Activated CD4-positive, alpha-beta T cell treated with anti-CD3 and anti-CD28 coated beads for 4 hours (primary cell): ENCODE measurements around the gene TTC34.

ENCODE experiments used
- DNase-seq, 2 donors: peaks; one replicate each; pipeline ENCODE4 v3.0.0-alpha.2; 2020

TTC34 gene

DNA sequence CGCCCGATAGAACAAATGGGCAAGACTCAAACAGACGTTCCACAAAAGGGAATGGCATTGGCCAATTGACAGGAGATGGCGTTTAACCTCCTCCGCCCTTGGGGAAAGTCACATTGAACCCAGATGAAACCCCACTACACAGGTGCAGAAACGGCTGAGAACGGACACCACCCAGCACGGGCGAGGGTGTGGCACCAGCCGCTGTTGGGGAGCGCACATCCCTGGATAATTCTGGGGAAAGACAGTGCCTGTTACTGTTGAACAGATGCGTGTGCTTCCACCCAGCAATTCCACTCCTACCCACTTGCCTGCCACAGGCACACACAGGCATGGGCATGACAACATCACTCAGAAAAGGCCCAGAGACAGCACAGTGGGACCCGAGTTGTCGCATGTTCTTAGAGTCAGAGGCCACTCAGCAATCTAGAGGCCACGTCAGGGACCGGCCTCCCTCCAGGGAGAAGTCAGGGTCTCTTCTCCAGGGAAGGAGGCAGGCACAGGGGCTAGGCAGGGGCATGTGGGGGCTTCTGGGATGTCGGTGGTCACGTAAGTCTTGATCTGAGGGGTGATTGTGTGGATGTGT is 199.7 kb downstream of the TTC34 start:
- no peak for DNase-seq

DNA sequence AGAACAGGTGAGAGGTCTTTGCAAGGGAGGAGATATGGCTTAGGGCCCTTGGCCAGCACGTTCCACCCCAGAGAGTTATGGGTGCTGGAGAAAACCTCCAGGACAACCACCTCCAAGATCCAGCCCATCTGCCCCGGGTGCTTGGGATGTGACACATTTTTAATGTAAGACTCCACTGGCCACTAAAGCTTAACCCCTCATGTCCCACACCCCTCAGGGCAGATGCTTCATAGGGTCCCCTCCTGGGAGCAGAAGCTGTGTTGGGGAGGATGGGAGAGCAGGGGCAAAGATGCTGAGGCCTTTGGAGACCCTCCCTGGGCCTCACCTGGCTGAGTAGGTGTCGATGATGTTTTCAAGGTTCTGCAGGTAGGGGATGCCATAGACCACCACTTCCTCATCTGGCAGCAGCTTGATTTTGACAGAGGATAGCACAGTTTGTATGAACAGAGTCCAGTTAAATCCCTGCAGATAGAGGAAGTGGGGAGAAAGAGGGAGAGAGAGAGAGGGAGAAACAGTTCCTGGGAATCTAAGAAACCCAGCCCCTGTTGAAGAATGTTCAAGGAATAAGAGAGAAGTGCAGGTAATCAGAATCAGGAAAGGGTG is 203.1 kb downstream of the TTC34 start:
- DNase-seq: no peak

DNA sequence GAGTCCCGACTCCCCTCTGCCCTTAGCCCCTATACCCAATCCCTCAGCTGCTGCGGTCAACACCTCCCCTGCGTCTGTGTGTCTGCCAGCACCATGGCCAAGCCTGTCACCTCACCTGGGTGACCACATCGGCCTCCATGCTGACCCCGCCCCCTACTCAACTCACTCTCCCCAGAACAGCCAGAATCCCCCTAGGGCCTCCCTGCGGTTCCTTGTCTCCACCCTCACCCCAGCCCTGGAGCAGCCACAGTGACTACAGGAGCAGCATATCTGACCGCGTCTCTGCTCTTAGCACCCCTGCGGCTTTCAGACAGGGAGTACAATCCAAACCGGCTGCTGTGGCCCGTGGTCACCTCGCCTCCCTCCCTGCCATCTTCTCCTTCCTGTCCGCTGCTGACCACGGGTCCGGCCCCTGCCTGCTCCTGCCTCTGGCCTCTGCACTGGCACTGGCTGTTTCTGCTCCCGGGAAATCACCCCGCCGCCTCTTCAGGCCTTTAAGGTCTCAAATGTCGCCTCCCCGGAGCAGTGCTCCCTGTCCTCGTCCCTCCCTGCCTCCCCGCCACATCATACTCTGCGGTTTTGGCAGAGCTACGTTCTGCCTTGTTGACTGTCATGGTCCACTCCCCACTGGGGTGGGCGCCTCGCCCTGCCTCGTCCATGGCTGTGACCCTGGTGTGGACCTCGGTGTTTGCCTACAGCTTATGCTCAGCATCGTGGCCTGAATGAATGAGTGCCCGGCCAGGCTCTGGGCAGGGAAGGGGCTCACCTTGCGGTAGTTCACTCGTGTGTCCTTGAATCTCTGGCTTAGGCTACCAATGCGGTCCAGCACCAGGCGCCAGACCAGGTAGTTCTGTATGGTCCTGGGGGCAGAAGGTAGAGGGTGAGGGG is 203.8 kb downstream of the TTC34 start:
- no peak for DNase-seq

DNA sequence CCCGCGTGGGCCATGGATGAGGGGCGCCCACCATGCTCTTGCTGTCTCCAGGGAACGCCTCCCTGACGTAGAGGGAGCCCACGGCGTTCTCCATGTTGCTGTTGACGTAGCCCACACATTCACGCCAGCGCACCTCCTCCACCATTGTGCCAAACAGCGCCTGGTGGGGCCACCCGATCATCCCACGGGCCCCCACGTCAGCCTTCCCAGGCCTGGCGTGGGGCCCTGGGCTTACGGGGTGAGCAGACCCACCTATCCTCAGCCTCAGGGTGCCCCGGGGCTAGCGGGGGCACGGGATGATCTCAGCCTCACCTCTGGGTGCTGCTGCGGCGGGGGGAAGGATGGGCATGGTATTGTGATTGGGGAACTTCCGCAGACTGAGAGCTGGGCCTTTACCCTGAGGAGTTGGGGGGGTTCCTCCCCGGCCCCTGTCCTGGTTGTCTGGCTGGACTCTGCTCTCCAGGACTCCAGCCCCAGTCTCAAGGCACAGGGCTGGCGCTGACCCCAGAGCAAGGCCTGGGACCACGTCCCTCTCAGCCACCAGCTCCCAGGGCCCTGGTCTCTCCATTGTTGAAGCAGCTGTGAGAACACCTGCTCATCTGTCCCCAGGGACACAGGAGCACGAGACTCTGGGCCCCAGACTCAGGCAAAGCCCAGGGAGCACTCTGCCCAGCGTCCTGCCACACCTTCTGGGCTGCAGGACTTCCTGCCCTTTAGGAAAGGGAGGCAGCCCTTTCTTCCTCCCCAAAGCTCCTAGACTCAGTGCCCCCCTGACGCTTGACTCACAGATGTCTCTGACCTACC is 204.8 kb downstream of the TTC34 start:
- no peak for DNase-seq

GRCh38 chr1:2595812-2596529 is 205.5 kb downstream of the TTC34 start:
- no peak for DNase-seq

GRCh38 chr1:2595261-2595811 is 206.2 kb downstream of the TTC34 start:
- no peak for DNase-seq

DNA sequence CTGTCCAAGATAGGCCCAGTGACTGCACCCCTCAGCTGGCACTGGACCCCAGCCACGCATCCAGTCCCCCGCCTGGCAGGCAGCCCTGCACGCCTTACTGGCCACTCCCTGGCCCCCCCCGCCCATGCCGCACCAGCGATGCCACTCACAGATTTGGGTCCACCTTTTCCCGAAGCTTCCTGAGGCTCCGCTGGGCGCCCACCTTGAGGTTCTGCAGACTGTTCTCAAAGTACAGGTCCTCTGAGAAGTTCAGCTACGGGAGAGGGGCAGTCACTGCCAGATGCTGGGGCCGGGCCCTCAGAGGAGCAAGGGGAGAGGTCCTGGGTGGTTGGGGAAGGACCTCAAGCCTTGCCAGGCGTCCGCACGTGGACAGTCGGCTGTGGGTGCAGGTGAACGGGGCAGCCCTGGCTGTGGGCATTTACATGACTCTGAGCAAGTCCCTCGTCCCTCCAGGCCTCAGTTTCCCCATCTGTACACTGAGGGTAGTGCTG is 206.8 kb downstream of the TTC34 start:
- no peak for DNase-seq

- no peak for DNase-seq
Measured at GRCh38 chr1:2594001-2594640, 207.4 kb downstream of the TTC34 start.

DNA sequence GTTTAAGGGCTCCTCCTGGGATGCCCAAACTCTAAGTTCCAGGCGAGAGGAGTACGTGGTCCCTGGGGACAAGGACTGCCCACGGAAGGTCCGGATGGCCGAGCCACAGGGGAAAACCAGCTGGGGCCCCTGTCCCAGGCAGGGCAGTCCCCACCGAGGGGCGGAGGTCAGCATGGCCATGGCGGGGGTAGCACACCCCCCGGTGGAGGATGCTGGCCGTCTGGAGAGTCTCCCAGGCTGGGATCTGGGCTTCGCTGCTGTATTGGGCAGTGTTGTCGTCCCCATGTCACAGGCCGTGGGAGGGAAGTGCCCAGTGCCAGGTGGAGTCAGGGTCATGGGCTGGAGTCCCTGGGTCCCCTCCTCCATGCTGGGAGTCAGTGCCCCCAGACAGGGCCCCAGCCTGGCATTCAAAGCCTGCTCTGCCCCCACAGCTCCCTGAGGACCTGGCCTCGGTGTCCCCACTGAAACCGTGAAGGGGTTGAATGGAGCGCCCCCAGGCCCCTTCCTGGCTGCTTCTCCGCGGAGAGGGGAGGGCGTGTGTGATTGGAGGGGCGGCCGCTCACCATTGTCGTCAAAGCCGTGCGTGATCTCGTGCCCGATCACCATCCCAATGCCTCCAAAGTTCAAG is 208.1 kb downstream of the TTC34 start:
- DNase-seq: no peak

- DNase-seq: no peak
Measured at GRCh38 chr1:2592672-2593071, 208.8 kb downstream of the TTC34 start.

DNA sequence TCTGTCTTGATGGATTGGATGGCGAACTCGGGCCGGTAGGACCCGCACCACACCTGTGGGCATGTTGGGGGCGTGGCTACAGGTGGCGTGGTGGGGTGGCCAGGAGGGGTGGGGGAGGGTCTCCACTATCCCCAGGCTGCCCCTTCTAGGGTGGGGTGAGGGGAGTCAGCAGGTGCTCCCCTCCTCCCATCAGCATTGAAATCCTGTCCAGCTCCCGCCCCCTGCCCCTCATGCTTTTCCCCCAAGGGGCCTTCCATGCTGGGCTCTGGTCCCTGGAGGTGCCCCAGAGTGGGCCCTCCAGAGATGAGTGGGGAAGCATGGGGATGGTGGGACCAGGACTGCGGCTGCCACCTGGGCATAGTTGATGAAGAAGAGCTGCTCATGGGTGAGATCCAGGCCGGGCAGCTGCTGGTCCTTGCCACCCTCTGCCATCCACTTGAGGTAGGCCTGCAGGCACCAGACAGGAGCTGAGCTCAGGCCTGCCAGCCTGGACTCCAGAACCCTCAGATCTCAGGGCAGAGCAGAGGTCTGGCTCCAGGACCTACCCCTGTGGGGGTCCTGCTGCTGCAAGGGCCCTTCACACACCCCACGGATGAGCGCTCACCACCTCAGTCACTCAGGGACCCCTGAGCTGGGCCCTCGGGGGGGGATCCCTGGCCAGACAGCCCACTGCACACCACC is 209.8 kb downstream of the TTC34 start:
- no peak for DNase-seq

GRCh38 chr1:2591233-2591580 is 210.3 kb downstream of the TTC34 start:
- DNase-seq: no peak

GRCh38 chr1:2590233-2591141 is 211.0 kb downstream of the TTC34 start:
- DNase-seq: no peak

DNA sequence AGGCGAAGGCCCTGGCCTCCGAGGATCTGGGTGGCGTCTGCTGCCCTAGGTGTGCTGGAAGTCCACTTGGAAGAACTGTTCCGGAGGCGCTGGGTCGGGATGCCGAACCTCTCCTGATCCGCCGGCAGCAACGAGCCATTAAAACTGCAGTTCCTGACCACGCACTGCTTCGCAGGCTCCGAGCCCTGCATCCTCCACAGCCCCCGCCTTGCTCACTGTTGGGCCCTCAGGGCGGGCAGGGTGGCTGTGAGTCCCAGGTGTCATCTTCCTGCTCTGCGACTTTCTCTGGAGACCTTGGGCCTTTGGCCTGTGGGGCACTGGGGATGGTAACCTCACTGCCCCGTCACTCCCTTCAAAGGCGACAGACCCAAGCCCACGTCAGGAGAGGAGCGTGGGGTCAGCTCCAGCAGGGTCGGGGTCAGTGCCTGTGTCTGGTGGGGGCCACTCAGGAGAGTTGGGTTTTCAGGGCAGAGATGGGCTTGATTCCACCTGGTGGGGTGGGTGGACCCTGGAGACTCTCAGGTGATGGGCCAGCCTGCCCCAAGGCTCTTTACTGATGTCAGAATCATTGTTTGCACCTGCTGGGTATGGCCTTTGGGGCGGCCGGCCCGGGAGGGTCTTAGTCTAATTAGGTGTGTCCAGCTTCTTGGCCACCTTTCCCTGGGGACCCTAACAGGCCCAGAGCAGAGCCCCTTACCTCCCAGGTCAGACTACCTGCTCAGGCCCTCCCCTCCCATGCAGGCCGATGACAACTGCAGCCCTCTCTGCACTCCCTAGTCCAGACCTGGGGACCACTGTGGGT is 211.9 kb downstream of the TTC34 start:
- DNase-seq: no peak

DNA sequence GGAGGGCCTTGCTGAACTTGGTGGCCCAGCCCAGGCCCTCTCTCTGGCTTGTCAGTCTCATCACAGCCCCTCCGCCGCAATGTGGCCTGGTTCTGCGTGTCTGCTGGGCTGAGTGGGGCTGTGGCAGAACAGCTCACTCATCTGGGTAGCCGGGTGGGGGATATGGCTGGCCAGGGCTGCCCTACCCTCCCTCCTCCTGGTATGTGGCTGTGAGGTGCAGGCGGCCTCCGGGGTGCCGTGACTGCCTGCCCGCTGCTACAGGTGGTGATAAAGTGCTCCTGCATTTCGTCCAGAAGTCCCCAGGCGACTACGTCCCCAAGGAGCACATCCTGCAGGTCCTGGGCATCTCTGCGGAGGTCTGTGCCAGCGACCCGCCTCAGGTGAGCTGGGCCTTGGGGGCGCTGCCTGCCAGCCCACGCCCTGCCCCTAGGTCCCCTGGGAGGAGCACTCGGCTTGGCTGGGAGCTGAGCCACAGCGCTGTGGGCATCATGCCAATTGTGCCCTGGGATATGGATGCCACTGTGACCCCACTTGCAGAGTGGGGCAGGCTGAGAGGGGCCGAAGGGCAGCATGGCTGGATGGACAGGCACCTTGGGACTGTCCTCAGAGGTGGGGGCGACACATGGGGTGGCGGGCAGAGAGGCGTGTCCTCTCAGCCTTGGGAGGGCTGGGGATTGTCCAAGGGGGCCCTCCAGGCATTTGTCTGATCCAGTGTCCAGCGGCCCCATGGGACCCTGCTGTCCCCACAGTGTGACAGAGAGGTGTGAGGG is 212.6 kb downstream of the TTC34 start:
- DNase-seq: no peak

- DNase-seq: no peak
Measured at GRCh38 chr1:2587860-2588571, 213.5 kb downstream of the TTC34 start.
